IMR-90 (cell line): ENCODE data around the gene PTK6. TPM values are rescaled to one million over a fixed set of nuclear protein-coding genes. Genes with fewer than 3 reads are reported as not detected.

Experiments
- ATAC-seq: fragments of 200-7000 bp; cut with Tn5 transposase; 2 replicates; pipeline ENCODE4 v1.9.1; 2020; ENCODE audit warnings: low read depth, mild to moderate bottlenecking, moderate library complexity
- BruUV-seq: library from RNA; stranded (reverse); fragments of 400-500 nt; replicated peaks from 2 replicates; lab custom pipeline; 2021; lab: Mats Ljungman, UMichigan
- CTCF ChIA-PET: fragments of 300-600 bp; formaldehyde crosslinking; extraction: SDS; loops from one replicate; lab custom pipeline; 2021; ENCODE audit warnings: antibody characterized with exemption; lab: Yijun Ruan, JAX
- POLR2A ChIA-PET: fragments of 300-600 bp; sonication (Branson Sonifier 250); formaldehyde crosslinking; loops from one replicate; lab custom pipeline; 2022; ENCODE audit warnings: antibody characterized with exemption; ENCODE audit not compliant: unreplicated experiment; lab: Charles Lee
- DNase-seq: peaks from one replicate; pipeline ENCODE4 v3.0.0; 2013
- H2AFZ ChIP-seq: replicated peaks from 2 replicates; pipeline ENCODE3; 2013; ENCODE audit warnings: low read length, mild to moderate bottlenecking; ENCODE audit not compliant: poor library complexity
- H2AK5ac ChIP-seq: 2 replicates; pipeline ENCODE4 v1.6.1; 2013; ENCODE audit warnings: low read depth, low read length, inconsistent platforms
- H2AK9ac ChIP-seq: replicated peaks from 2 replicates; pipeline ENCODE3; 2013; ENCODE audit warnings: mild to moderate bottlenecking, low read depth, low read length, moderate library complexity; ENCODE audit not compliant: poor library complexity
- H2BK120ac ChIP-seq: 2 replicates; pipeline ENCODE4 v1.6.1; 2013; ENCODE audit warnings: low read depth, low read length, inconsistent platforms
- H2BK15ac ChIP-seq: 3 replicates; pipeline ENCODE4 v1.6.1; 2013; ENCODE audit warnings: low read depth, low read length, inconsistent platforms
- H2BK20ac ChIP-seq: 2 replicates; pipeline ENCODE4 v1.6.1; 2013; ENCODE audit warnings: low read depth, mild to moderate bottlenecking, inconsistent platforms, low read length, moderate library complexity
- H2BK5ac ChIP-seq: 2 replicates; pipeline ENCODE4 v1.6.1; 2013; ENCODE audit warnings: mild to moderate bottlenecking, low read depth, low read length, inconsistent platforms; ENCODE audit not compliant: poor library complexity, severe bottlenecking
- H3K14ac ChIP-seq: replicated peaks from 2 replicates; pipeline ENCODE4 v1.6.1; 2013; ENCODE audit warnings: low read depth, low read length, inconsistent platforms
- H3K18ac ChIP-seq: 2 replicates; pipeline ENCODE4 v1.6.1; 2013; ENCODE audit warnings: low read depth, low read length, control low read depth
- H3K23ac ChIP-seq: 2 replicates; pipeline ENCODE4 v1.6.1; 2013; ENCODE audit warnings: low read depth, low read length, inconsistent platforms
- H3K27ac ChIP-seq: 2 replicates; pipeline ENCODE4 v1.5.1; 2013; ENCODE audit warnings: mild to moderate bottlenecking, control low read depth, low read length; ENCODE audit not compliant: insufficient read depth
- H3K27me3 ChIP-seq: 2 replicates; pipeline ENCODE4 v1.6.1; 2013; ENCODE audit warnings: low read length; ENCODE audit not compliant: control insufficient read depth, insufficient read depth
- H3K36me3 ChIP-seq: 2 replicates; pipeline ENCODE4 v1.6.1; 2013; ENCODE audit warnings: low read length, mixed read lengths; ENCODE audit not compliant: control insufficient read depth, insufficient read depth
- H3K4ac ChIP-seq: 2 replicates; pipeline ENCODE4 v1.6.1; 2013; ENCODE audit warnings: low read depth, low read length, inconsistent platforms
- H3K4me1 ChIP-seq: 2 replicates; pipeline ENCODE4 v1.6.1; 2013; ENCODE audit warnings: low read length, mixed read lengths; ENCODE audit not compliant: control insufficient read depth, insufficient read depth
- H3K4me2 ChIP-seq: 2 replicates; pipeline ENCODE4 v1.6.1; 2013; ENCODE audit warnings: low read depth, mild to moderate bottlenecking, control low read depth, low read length, moderate library complexity
- H3K4me3 ChIP-seq: 2 replicates; pipeline ENCODE4 v1.5.1; 2013; ENCODE audit warnings: low read depth, mild to moderate bottlenecking, control low read depth, low read length, moderate library complexity; ENCODE audit not compliant: insufficient read depth
- H3K56ac ChIP-seq: 2 replicates; pipeline ENCODE4 v1.6.1; 2013; ENCODE audit warnings: low read length, inconsistent platforms; ENCODE audit not compliant: insufficient read depth; ENCODE audit errors: extremely low read depth
- H3K79me1 ChIP-seq, 2 experiments: 2 replicates each; pipeline ENCODE4 v1.6.1; 2013; ENCODE audit warnings: low read length in 2 of 2, inconsistent platforms in 1 of 2, low read depth in 1 of 2
- H3K9ac ChIP-seq: 2 replicates; pipeline ENCODE4 v1.6.1; 2013; ENCODE audit warnings: low read depth, low read length, control low read depth
- H3K9me1 ChIP-seq: 2 replicates; pipeline ENCODE4 v1.6.1; 2013; ENCODE audit warnings: low read length, inconsistent platforms; ENCODE audit not compliant: insufficient read depth
- H3K9me3 ChIP-seq: 2 replicates; pipeline ENCODE4 v1.6.1; 2013; ENCODE audit warnings: low read length; ENCODE audit not compliant: control insufficient read depth, insufficient read depth
- H4K20me1 ChIP-seq: 2 replicates; pipeline ENCODE4 v1.6.1; 2013; ENCODE audit warnings: low read length, inconsistent platforms; ENCODE audit not compliant: insufficient read depth
- H4K5ac ChIP-seq: 2 replicates; pipeline ENCODE4 v1.6.1; 2013; ENCODE audit warnings: mild to moderate bottlenecking, low read depth, low read length, control low read depth
- H4K8ac ChIP-seq, 2 experiments: 2 replicates each; pipeline ENCODE4 v1.6.1; 2013; ENCODE audit warnings: low read depth in 2 of 2, low read length in 2 of 2, control low read depth in 1 of 2, inconsistent platforms in 1 of 2
- H4K91ac ChIP-seq: 2 replicates; pipeline ENCODE4 v1.6.1; 2013; ENCODE audit warnings: low read depth, low read length, inconsistent platforms; ENCODE audit not compliant: insufficient read depth
- CHD1 ChIP-seq: IDR thresholded peaks from 2 replicates; pipeline ENCODE4 v1.6.1; 2012; ENCODE audit warnings: low read depth, low read length, improper control_type of control experiment
- CTCF ChIP-seq: conservative IDR thresholded peaks from 2 replicates; pipeline ENCODE4 v1.5.1; 2012; ENCODE audit warnings: mild to moderate bottlenecking, low read depth, low read length, improper control_type of control experiment
- ELK1 ChIP-seq: fragments of 150-350 bp; IDR thresholded peaks from 2 replicates; pipeline ENCODE4 v1.6.1; 2016; ENCODE audit warnings: low read depth, mild to moderate bottlenecking, low read length, moderate library complexity, borderline replicate concordance
- FOS ChIP-seq: fragments of 150-350 bp; IDR thresholded peaks from 2 replicates; pipeline ENCODE4 v1.6.1; 2016; ENCODE audit warnings: low read depth, low read length
- MAFK ChIP-seq: IDR thresholded peaks from 2 replicates; pipeline ENCODE4 v1.6.1; 2012; ENCODE audit warnings: low read depth, low read length, improper control_type of control experiment
- MAZ ChIP-seq: IDR thresholded peaks from 2 replicates; pipeline ENCODE4 v1.6.1; 2012; ENCODE audit warnings: low read depth, mild to moderate bottlenecking, low read length, improper control_type of control experiment, moderate library complexity, borderline replicate concordance
- NFE2L2 ChIP-seq: fragments of 150-350 bp; IDR thresholded peaks from 2 replicates; pipeline ENCODE4 v1.6.1; 2016; ENCODE audit warnings: low read depth, mild to moderate bottlenecking, low read length
- POLR2A ChIP-seq: IDR thresholded peaks from 2 replicates; pipeline ENCODE4 v1.6.1; 2012; ENCODE audit warnings: mild to moderate bottlenecking, low read depth, low read length
- RAD21 ChIP-seq: IDR thresholded peaks from 2 replicates; pipeline ENCODE4 v1.6.1; 2012; ENCODE audit warnings: low read length, improper control_type of control experiment
- RCOR1 ChIP-seq: IDR thresholded peaks from 2 replicates; pipeline ENCODE4 v1.6.1; 2012; ENCODE audit warnings: mild to moderate bottlenecking, low read length, improper control_type of control experiment; ENCODE audit not compliant: insufficient replicate concordance
- USF2 ChIP-seq: fragments of 150-350 bp; IDR thresholded peaks from 2 replicates; pipeline ENCODE4 v1.6.1; 2017; ENCODE audit warnings: mild to moderate bottlenecking, antibody characterized with exemption, low read length, low read depth
- whole genome bisulfite sequencing, 2 experiments: methylation state at CpG; one replicate each; pipeline versions ENCODE4 v1.1.5 to v1.1.7; 2013; ENCODE audit warnings: missing lambda C conversion rate in 2 of 2; ENCODE audit not compliant: insufficient read length in 1 of 2; ENCODE audit errors: extremely low coverage in 2 of 2; 5-methylcytosine and 5-hydroxymethylcytosine counted together
- dilution Hi-C: fragments of 300-500 bp; cut with HindIII; formaldehyde crosslinking; loops from one replicate; pipeline ENCODE4 v1.14.3; 2018; ENCODE audit warnings: low sequenced_read_pairs; ENCODE audit not compliant: unreplicated experiment
- in situ Hi-C: fragments of 300-500 bp; cut with MboI; formaldehyde crosslinking; loops from 3 replicates; pipeline ENCODE4 v1.14.3; 2019; ENCODE audit warnings: low sequenced_read_pairs, inconsistent platforms, mixed read lengths
- intact Hi-C: fragments of 100-400 bp; cut with micrococcal nuclease; formaldehyde crosslinking; loops from 2 replicates; pipeline ENCODE4 v1.10.0; 2022
- polyA plus RNA-seq, 3 experiments: library from polyadenylated mRNA; depleted of rRNA; stranded (reverse); fragments of >200 nt; gene quantifications; 2 replicates each; pipeline ENCODE4 v1.2.3, GENCODE V29; 2012; ENCODE audit warnings: low replicate concordance in 1 of 3
- total RNA-seq: library from RNA; depleted of rRNA; stranded (reverse); fragments of >200 nt; gene quantifications from 2 replicates; pipeline ENCODE4 v1.2.3, GENCODE V29; 2012

Gene PTK6
- total and polyA plus RNA-seq, 2 of the 4 experiments (the other 2 are of a cell fraction): not detected

- 93% methylated on average over 3 of the region's 12 CpGs; no CpG with 5 or more reads in 1 of the 2 experiments for WGBS, 2 experiments
- Histone ChIP-seq H3K9me1 (no peaks in the 10 kb centered on the region), H3K18ac (no peak overlapping the region), H4K91ac (no peak overlapping the region), H4K5ac (no peak overlapping the region), H3K27me3 (peaks cover 43% of the 10 kb centered on the region), H3K56ac (no peak overlapping the region), H3K4me2 (no peak overlapping the region), H2BK20ac (no peak overlapping the region), H3K36me3 (no peaks in the 10 kb centered on the region), H2BK120ac (no peak overlapping the region), H3K23ac (no peak overlapping the region), H3K14ac (no peak overlapping the region), H3K9ac (no peak overlapping the region), H2AK5ac (no peak overlapping the region), H3K79me1 (no peaks in the 10 kb centered on the region), H3K4me3 (no peak overlapping the region), H3K27ac (no peak overlapping the region), H3K4ac (no peak overlapping the region), H2BK15ac (no peak overlapping the region), H4K20me1 (no peaks in the 10 kb centered on the region), H3K4me1 (0 out of 2 replicates have a peak, but pooled peaks cover 1% of the 10 kb centered on the region), H2BK5ac (no peak overlapping the region), H4K8ac (no peak overlapping the region), H2AFZ (peak overlapping the region; percentile 14), H3K9me3 (peaks cover 29% of the 10 kb centered on the region), H2AK9ac (no peak overlapping the region)
- intact Hi-C loops: no loop called here
- DNase-seq (no peak), ATAC-seq (no peak)
- CTCF ChIA-PET: no interaction called here
- in situ Hi-C loops: no loop called here
- BruUV-seq: no TSS peak
- POLR2A ChIA-PET: no interaction called here
- TF ChIP-seq MAFK (no peak), CHD1 (no peak), USF2 (no peak), RCOR1 (no peak), MAZ (no peak), FOS (no peak), RAD21 (no peak), ELK1 (no peak), POLR2A (no peak), NFE2L2 (no peak), CTCF (no peak)
- dilution Hi-C loops: no loop called here
Observed at GRCh38 chr20:63505723-63506122, 31.5 kb downstream of the PTK6 start.
